Stimulated activated naive CD8-positive, alpha-beta T cell treated with anti-CD3 and anti-CD28 coated beads, Interleukin-15, Interleukin-2, amounts not matched to agents 100 U/mL and 50 U/mL, for 24 hours (primary cell): ENCODE data around the gene CTSA.
"Not testable (repeated sequence)": the region's sequence is repeated elsewhere in the genome, so short reads cannot be mapped to it uniquely, and the experiment has no call there.

Source experiments
- ATAC-seq: fragments of 150-1000 bp; cut with Tn5 transposase; one replicate; pipeline ENCODE4 v1.10.0; 2021
- DNase-seq: peaks from one replicate; pipeline ENCODE4 v3.0.0; 2021

The CTSA gene

DNA sequence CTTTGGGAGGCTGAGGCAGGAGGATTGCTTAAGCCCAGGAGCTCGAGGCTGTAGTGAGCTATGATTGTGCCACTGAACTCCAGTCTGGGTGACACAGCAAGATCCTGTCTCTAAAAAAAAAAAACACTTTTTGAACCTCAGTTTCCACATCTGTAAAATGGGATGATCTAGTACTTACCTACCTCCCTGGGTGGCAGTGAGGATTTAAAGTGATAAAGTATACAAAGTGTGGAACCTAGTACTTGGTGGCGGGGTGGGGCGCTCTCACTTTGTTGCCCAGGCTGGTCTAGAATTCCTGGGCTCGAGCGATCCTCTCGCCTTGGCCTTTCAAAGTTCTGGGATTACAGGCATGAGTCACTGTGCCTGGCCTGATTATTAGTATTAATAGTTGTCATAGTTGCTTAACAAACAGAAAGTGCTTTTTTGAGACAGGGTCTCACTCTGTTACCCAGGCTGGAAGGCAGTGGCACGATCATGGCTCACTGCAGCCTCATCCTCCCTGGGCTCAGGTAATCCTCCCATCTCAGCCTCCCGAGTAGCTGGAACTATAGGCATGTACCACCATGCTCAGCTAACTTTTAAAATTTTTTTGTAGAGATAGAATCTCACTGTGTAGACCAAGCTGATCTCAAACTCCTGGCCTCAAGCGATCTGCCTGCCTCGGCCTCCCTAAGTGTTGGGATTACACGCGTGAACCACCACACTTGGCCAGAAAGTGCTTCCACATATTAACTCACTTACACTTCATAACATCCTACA, 27.8 kb downstream of the CTSA start:
- ATAC-seq (no peak), DNase-seq (no peak)

DNA sequence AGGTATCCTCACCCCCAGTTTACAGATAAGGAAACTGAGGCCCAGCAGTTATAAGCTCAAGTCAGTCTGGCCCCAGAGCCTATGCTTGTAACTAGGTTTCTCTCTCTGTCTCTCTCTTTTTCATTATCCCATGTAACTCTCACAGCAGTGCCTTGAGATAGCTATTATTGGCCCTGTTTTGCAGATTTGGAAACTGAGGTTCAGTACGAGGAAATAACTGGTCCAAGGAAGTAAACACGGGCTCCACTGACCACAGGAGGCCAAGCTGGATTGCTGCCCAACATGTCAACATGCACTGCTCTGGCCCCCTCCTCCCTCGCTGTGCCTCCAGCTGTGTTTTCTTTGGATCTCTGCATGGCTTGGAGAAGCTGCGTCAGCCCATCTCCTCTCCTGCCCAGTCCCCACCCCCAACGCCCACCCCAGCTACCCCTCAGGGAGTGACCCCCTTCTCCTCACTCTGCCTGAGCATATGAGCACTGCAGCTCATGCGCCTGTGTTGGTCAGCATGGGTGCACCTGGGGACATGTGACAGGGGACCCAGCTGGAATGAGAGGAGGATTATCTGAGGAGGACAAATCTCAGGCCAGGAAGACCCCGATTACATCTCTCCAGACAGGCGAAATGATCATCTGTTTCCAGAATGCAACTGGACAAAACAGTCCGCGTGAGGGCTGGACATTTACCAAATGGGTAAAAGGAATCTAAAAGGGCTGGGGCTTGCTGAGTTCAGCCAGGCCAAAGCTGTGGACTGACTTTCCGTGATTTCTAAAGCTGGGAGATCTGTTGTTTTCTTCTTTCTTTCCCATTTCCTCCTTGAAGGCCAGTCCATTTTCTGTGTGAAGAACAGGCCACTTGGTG, 28.6 kb downstream of the CTSA start:
- no peak for DNase-seq
- ATAC-seq, result no peak

DNA sequence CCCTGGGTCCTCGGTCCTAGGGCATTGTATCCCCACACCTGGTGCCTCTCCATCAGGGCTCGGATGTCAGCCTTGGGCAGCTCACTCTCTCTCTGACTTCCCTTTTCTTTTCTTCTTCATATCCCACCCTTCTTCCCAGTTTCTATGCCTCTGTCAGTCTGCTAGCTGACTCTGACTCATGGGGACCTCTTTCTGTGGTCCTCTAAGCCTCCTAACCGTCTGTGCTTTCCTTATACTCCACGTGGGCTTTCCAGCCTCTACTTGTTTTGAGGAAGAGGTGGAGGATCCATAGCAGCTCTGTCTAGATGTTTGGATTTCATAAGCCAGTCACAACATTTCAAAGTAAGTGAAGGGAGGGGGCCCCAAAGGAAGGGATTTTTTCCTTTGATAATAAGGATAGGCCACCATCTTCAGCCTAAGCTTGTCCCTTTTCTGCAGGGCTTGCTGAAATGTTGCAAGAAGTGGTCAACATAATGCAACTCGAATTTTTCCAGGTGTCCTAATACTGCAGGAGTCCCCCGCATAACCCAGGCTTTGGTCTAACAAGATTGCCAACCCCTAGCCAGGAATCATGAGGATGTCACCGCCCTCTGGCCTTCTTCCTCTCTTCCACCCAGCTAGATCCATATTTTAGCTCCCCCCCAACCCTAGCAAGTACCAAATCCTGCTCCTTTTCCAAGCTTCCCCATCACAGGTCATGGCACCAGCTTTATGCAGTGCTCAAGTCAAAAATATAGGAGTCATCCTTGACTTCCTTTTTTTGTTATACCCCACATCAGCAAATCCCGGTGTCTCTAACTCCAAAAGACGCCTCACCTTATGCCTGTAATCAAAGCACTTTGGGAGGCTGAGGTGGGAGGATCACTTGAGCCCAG, 29.6 kb downstream of the CTSA start:
- ATAC-seq, result no peak

DNA sequence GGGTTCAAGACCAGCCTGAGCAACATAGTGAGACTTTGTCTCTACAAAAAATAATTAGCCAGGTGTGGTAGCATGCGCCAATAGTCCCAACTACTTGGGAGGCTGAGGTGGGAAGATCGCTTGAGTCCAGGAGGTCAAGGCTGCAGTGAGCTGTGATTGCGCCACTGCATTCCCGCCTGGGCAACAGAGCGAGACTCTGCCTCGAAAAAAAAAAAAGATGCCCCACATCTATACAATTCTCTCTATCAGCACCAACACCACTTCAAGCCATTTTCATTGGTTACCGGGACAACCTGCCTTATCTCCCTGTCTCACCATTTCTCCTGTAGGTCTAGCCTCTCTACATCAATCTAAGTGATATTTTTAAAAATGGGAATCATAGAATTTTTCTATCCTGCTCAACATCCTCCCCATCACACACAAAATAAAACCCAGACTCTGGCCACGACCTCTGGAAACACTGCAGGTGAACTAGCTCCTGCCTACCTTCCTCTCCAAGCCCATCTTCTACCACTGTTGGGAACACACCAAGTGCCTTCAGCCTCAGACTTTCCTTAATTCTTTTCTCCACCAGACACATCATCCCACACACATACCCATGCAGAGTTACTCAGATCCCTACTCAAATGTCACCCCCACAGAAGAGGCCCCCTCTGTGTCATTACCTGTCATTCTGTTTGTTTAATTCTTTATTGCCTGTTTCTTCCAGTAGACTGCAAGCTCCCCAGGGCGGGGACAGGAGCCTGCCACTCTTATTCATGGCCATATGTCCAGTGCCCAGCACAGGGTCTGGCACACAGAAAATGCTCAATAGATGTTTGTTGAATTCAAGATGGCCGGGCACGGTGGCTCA, 30.4 kb downstream of the CTSA start:
- ATAC-seq (peak; percentile 90), DNase-seq (no peak)

More for the DNA sequence above, 29.6 kb downstream of the CTSA start:
- no peak for DNase-seq

DNA sequence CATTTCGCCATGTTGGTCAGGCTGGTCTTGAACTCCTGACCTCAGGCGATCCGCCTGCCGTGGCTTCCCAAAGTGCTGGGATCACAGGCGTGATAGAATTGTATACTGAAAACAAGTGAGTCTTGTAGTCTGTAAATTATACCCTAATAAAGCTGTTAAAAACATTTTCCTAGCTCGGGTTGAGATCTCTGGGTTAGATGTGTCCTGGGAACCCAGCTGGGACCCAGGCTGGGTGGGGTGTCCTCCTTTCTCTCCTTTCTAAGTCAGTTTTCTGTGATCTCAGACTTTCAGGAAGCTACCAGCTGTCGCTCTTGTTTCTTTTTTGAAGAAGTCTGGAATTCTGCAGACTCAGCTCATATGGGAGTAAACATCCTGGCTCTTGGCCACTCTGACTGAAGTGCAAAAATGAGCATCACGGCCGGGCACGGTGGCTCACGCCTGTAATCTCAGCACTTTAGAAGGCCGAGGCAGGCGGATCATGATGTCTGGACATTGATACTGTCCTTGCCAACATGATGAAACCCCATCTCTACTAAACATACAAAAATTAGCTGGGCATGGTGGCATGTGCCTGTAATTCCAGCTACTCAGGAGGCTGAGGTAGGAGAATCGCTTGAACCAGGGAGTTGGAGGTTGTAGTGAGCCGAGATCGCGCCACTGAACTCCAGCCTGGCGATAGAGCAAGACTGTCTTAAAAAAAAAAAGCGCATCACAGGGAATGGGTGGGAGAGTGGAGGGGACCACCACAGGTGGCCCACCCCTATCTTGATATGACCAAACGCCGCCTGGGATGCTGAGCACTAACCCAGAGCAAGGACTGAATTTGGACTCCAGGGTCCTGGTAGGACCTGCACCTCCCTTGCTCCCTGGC, 33.5 kb downstream of the CTSA start:
- ATAC-seq, result no peak
- no peak for DNase-seq

DNA sequence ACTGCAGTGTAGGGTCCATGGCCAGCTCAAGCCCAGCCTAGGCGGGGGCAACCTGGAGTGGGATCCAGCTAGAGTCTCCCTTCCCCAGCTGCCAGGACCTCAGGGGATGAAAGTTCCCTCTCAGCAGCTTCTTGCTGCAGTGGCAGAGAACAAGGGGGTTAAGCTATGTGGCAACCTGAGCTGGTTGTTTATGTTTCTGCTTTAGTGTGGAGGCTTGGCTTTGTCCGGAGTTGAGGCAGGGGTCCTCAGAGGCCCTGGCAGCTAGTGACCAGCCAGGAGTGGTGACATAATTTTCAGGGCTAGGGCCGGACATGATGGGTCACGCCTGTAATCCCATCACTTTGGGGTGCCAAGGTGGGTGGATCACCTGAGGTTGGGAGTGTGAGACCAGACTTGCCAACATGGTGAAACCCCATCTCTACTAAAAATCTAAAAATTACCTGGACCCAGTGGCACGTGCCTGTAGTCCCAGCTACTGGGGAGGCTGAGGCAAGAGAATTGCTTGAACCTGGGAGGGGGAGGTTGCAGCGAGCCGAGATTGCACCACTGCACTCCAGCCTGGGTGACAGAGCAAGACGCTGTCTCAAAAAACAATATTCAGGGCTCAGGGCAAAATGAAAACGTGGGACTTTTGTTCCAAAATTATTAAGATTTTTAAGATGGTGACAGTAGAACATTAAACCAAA, 34.8 kb downstream of the CTSA start:
- ATAC-seq (no peak), DNase-seq (no peak)

DNA sequence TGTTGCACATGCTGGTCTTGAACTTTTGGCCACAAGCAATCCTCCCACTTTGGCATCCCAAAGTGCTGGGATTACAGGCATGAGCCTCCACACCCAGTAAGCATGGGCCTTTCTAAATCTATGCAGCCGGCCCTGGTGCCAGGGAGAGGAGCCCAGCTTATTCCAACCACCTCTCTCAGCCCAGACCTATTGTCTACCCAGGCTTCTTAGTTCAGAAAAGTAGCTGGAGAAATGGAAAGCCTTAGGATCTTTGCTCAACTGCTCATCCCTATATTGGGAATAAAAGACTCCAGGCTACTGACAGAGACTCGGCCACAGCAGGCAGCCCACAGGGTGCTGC, 35.6 kb downstream of the CTSA start:
- ATAC-seq (no peak), DNase-seq (no peak)

DNA sequence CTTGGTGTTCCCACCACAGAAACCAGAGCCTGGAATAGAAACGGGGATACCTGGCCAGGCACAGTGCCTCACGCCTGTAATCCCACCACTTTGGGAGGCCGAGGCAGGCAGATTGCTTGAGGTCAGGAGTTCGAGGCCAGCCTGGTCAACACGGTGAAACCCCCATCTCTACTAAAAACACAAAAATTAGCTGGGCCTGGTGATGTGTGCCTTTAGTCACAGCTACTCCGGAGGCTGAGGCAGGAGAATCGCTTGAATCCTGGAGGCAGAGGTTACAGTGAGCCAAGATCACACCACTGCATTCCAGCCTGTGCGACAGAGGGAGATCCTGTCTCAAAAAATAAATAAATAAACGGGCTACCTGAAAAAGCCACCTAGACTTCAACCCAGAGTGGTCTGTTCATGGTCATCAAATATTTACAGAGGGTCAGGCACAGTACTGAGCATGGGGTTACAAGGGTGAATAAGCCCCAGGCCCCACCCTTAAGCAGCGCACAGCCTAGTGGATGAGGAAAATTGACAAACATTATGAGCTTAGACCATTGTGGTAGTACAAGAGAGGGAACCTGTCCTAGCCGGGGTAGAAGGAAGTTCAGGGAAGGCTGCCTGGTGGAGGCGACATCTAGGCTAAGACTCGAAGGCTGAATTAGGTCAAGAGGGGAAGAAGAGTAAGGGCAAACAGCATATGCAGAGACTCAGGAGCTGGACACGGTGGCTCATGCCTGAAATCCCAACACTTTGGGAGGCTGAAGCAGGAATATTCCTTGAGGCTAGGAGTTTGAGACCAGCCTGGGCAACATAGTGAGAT, 36.1 kb downstream of the CTSA start:
- no peak for ATAC-seq
- DNase-seq, result no peak

DNA sequence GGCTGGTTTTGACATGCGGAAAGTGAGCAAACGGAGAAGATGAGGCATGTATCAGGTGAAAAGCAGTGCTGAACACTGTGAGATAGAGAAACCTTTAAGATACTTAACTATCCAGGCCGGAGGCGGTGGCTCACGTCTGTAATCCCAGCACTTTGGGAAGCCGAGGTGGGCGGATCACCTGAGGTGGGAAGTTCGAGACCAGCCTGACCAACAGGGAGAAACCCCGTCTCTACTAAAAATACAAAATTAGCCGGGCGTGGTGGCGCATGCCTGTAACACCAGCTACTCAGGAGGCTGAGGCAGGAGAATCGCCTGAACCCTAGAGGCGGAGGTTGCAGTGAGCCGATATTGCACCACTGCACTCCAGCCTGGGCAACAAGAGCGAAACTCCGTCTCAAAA, 40.5 kb downstream of the CTSA start:
- not testable (repeated sequence) for DNase-seq, ATAC-seq

DNA sequence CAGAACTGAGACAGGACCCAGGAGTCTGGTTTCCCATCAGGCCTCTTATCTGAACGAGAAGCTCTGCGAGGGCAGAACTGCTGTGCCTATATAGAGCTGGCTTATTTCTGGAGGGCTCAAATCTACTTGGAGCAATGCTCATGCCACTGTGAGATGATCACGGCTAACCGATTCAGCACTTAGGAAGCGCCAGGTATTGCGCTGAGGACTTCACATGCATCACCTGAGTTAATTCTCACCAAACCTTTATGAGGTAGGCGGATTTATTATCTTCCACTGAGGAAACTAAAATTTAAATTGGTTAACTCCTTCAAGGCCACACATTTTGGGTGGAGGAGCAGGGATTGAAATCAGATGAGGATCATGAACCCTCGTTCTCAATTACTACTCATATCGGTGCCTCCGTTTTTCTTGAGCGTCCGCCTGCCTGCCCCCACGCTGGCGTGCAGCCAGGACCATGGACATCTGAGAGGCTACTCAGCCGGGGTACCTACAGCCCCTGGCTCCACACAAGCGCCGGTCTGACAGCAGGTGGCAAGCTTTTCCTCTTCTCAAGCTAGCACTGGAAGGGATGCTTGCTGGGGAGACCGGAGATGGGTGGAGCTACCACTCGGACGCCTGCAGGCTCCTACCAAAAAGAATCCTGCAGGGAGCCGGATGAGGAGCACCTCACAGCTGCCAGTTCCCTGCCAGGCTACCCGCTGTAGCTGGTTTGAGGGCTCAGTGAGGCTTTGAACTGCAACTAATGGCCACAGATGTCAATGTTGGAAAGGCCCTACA, 42.3 kb downstream of the CTSA start:
- ATAC-seq (peak; percentile 28), DNase-seq (peak; percentile 72)

DNA sequence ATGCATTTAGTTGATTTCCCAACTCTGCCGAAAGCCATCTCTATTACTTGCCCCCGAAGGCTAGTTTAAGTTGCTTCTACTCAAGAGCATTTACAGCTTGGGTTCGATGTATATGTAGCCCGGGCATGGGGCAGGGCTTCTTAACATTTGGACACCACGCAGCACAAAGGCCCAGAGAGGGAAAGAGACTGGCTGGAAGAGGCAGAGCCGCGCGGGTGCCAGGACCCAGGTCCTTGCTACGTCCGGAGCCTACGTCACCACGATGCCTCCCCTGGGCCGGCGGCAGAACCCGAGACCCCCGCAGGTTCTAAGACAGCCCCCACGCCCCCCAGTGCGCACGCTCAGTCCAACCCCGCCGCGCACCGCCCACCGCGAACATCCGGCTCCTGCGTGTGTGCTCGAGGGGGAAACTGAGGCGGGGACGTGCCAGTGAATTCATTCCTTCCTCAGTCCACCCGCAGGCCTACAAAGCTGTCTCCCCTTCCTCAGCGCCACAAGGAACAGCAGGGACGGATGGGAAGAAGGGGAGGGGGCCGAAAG, 43.0 kb downstream of the CTSA start:
- ATAC-seq (peak; percentile 20), DNase-seq (peak; percentile 72)

DNA sequence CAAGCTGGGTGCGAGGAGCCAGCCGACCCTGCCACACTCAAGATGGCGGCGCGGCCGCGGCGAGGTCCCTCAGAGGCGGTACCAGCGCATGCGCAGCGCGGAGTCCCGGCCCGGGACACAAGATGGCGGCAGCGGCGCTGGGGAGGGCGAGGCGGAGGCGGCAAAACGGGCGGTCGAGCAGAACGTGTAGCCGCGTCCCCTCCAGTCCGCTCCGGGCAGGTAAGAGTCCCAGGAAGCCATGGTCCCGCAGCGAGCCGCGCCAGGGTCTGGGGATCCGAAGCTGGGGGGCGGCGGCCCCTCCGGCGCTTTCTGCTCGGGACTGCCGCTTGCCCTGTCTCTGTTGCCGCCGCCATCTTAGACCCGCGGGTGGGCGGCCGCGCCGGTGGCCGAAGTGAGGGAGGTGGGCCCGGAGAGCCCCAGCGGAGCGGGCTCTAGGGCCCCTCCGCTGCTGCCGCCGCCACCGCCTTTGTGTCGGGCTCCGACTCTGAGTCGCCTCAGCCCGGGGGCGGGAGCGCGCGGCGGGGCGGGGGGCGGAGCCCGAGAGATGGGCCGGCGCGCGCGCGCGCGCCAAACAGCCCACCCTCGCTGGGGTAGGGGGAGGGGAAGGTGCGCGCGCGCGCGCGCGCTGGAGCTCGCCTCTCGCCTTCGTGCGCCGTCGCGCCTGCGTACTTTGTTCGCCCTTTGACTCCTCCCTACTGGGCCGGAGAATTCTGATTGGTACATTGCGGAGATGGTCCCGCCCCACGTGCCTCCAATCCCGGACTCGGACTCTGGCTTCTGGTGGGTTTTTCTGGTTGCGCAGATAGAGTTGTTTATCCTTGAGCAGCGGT, 43.7 kb downstream of the CTSA start, which contains the start of gene PCIF1:
PCIF1 (plus strand) TSS at position 98 of the 830 bp plus-strand sequence. CDS start 4,317 bp downstream, outside the sequence.
- DNase-seq (peak; percentile 99), ATAC-seq (peak; percentile 83)

DNA sequence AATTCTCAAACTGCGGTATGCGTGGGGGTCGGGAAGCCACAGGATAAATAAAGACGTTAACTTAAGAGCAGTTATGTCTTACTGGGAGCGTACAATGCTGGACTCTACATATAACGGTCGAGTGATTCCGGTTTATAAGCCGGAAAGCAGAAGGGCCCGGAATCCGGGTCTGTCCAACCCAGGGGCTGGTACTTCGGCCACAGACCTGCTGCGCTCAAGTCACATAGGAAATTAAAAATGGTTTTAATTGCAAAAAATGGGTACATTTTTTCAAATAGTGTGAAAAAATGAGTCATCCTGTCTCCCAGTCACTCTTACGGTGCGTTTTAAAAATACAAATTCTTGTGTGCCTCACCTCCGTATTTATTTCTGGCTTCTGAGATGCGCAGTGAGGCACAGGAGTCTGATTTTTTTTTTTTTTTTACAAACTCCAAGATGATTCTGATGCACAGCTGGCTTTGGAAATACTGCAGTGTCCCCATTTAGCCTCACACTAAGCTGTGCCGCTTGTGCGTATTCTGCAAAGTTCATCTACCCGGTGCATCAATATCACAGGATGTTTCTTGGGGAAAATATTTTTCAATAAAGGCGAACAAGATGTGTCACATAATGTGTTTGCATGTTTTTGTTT, 44.4 kb downstream of the CTSA start:
- ATAC-seq, result no peak
- no peak for DNase-seq

DNA sequence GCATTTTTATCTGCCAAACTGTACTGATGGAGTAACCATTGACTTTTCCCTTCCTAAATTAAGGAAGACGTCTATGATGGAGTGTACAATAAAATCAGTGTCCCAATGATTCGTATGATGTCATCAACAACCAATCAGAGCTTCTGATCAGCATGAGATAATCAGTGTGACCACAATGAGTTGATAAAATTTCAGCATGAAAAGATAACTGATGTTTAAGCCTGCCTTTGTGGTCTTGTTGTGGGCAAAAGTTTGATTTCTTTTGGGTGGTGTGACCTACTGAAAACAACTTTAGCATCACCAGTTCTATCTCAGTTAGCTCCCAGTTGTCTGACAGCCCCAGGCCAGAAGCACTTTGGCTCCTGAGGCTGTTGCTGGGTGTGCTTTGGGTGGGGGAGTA, 46.6 kb downstream of the CTSA start:
- no peak for ATAC-seq
- no peak for DNase-seq

DNA sequence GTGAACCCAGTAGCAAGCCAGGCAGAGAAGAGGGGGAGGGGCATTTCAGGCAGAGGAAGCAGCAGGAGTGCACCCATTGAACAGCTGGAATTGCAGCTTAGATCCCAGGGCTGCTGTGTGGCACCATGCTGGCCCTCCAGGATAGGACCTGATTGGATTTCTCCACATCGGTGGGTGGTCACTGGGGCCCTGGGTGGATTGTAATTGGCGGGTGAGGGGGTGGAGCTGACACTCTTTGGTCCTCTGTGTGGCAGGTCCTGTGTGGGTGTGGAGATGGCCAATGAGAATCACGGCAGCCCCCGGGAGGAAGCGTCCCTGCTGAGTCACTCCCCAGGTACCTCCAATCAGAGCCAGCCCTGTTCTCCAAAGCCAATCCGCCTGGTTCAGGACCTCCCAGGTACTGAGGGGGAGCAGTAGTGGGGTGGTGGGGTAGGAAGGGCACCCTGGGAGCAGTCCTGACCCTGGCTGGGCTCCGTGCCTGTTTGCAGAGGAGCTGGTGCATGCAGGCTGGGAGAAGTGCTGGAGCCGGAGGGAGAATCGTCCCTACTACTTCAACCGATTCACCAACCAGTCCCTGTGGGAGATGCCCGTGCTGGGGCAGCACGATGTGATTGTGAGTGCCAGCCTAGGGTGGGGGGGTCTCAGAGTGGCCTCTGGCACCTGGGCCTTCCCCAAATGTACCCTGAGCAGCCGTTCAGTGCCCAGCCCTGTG, 47.7 kb downstream of the CTSA start:
- no peak for ATAC-seq

DNA sequence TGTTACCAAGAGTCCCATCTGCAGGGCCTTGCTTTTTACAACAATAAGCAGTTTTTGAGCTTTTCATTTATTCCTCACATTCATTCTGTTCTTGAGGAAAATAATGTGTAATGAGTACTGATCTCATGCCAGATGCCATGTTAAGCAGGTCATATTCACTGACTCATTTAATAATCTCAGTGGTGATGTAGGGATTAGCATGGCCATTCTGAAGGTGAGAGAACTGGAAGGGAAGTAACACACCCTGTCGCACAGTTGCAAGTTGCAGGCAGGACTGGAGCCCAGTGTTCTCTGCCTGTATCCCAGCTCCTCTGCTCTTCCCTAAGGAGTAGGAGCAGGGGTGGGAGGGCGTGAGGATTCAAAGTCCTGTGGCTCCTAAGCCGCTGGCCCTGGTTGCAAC, 48.9 kb downstream of the CTSA start:
- DNase-seq (no peak), ATAC-seq (no peak)

More for the DNA sequence above, 47.7 kb downstream of the CTSA start:
- no peak for DNase-seq
